Naive thymus-derived CD8-positive, alpha-beta T cell (primary cell): Measurements from ENCODE around the gene RAB34. TPM values are rescaled to one million over a fixed set of nuclear protein-coding genes. Genes with fewer than 3 reads are reported as not detected.

Source experiments
- ATAC-seq, 2 donors: fragments of 150-1000 bp; cut with Tn5 transposase in 1 of 2; sonication (Bioruptor Pico), chemical (Tn5 transposase) in 1 of 2; 1 replicate in 1 of 2; 2 replicates in 1 of 2; pipeline ENCODE4 v1.10.0; 2021; ENCODE audit warnings: mild to moderate bottlenecking in 2 of 2, moderate library complexity in 2 of 2
- POLR2A ChIA-PET: fragments of 350-600 bp; sonication (Branson Sonifier 250); formaldehyde crosslinking; loops from one replicate; lab custom pipeline; 2021; ENCODE audit warnings: antibody characterized with exemption; lab: Charles Lee
- DNase-seq, 10 donors: peaks; one replicate each; pipeline versions ENCODE4 v3.0.0 to v3.0.0-alpha.2; 2020 to 2022
- H3K27ac Mint-ChIP-seq, 10 donors: one replicate each; pipeline ENCODE4 v1.8.0; 2020 to 2022; ENCODE audit warnings: mild to moderate bottlenecking in 10 of 10, mixed read lengths in 10 of 10, moderate library complexity in 4 of 10, inconsistent platforms in 1 of 10
- H3K27me3 Mint-ChIP-seq, 5 donors: one replicate each; pipeline ENCODE4 v1.8.0; 2021 to 2022; ENCODE audit warnings: mixed read lengths in 5 of 5
- H3K36me3 Mint-ChIP-seq, 3 donors: one replicate each; pipeline ENCODE4 v1.8.0; 2020 to 2022; ENCODE audit warnings: mixed read lengths in 3 of 3, mild to moderate bottlenecking in 2 of 3, inconsistent platforms in 1 of 3
- H3K4me1 Mint-ChIP-seq, 4 donors: one replicate each; pipeline ENCODE4 v1.8.0; 2021 to 2022; ENCODE audit warnings: mixed read lengths in 4 of 4
- H3K4me3 Mint-ChIP-seq, 10 donors: one replicate each; pipeline ENCODE4 v1.8.0; 2020 to 2022; ENCODE audit warnings: mild to moderate bottlenecking in 10 of 10, mixed read lengths in 10 of 10, moderate library complexity in 6 of 10, inconsistent platforms in 1 of 10
- H3K9me3 Mint-ChIP-seq, 9 donors: one replicate each; pipeline ENCODE4 v1.8.0; 2020 to 2022; ENCODE audit warnings: mixed read lengths in 9 of 9, mild to moderate bottlenecking in 3 of 9, inconsistent platforms in 1 of 9, moderate library complexity in 1 of 9
- polyA plus RNA-seq, 3 donors: library from polyadenylated mRNA; unstranded; fragments of 300-500 nt; fragmentation: Illumina TruSeq; gene quantifications; one replicate each; pipeline ENCODE4 v1.2.3, GENCODE V29; 2021
- total RNA-seq, 8 experiments: library from RNA in 2 of 8; stranded (reverse) in 2 of 8; gene quantifications; one replicate each; pipeline ENCODE4 v1.2.3 and lab custom pipeline; 2021 to 2026

The RAB34 gene
- total and polyA plus RNA-seq, 5 experiments from 2014 or later, result 3.3 to 10.2 (median 5.7) TPM

GRCh38 chr17:28735242-28735722 lies 17.6 kb upstream of the RAB34 start:
- no peak for ATAC-seq
- POLR2A ChIA-PET, result interaction anchor here (0.7 to 1.5 kb wide), 2 partner anchors 10 to 16 kb away, joined by 3 to 4 read pairs; partner anchors contain the start of gene RPL23A
- H3K27ac Mint-ChIP-seq, result no peak overlapping the region

GRCh38 chr17:28734712-28735241 lies 17.1 kb upstream of the RAB34 start:
- Mint-ChIP-seq H3K9me3 (no peaks in the 10 kb centered on the region), H3K4me1 (peaks cover 10 to 30% (median 19%) of the 10 kb centered on the region in 4 donors), H3K4me3 (no peak overlapping the region), H3K27me3 (no peaks in the 10 kb centered on the region), H3K36me3 (peaks cover 0 to 2% (median 0%) of the 10 kb centered on the region in 3 donors), H3K27ac (peak overlapping the region in 2 of 10 donors; percentile 11 to 24)
- DNase-seq (peak in 1 of 10 donors; percentile 18), ATAC-seq (peak in 1 of 2 donors; percentile 17)
- POLR2A ChIA-PET, result interaction anchor here (0.7 to 1.5 kb wide), 3 partner anchors 11 to 16 kb away, joined by 3 to 4 read pairs (median 3); partner anchors contain the start of gene RPL23A

More at GRCh38 chr17:28735242-28735722, 17.6 kb upstream of the RAB34 start:
- Mint-ChIP-seq H3K36me3 (peaks cover 0 to 2% (median 0%) of the 10 kb centered on the region in 3 donors), H3K4me1 (peaks cover 10 to 29% (median 19%) of the 10 kb centered on the region in 4 donors), H3K4me3 (no peak overlapping the region), H3K9me3 (no peaks in the 10 kb centered on the region), H3K27me3 (no peaks in the 10 kb centered on the region)
- DNase-seq, result no peak

GRCh38 chr17:28733346-28733745 lies 15.7 kb upstream of the RAB34 start:
- Mint-ChIP-seq H3K36me3 (peaks cover 0 to under 1% (median 0%) of the 10 kb centered on the region in 3 donors), H3K9me3 (no peaks in the 10 kb centered on the region), H3K27ac (no peak overlapping the region), H3K27me3 (no peaks in the 10 kb centered on the region), H3K4me3 (no peak overlapping the region), H3K4me1 (peaks cover 8 to 26% (median 16%) of the 10 kb centered on the region in 4 donors)
- ATAC-seq (no peak), DNase-seq (no peak)
- POLR2A ChIA-PET, result interaction anchor here (0.7 to 1.0 kb wide), 3 partner anchors 10 to 17 kb away, joined by 3 to 5 read pairs (median 3); no protein-coding TSS in a partner anchor

GRCh38 chr17:28729950-28730330 lies 12.3 kb upstream of the RAB34 start:
- Mint-ChIP-seq H3K36me3 (peaks cover 0 to 5% (median 0%) of the 10 kb centered on the region in 3 donors), H3K27ac (peak overlapping the region in 3 of 10 donors; percentile 15 to 44 (median 39)), H3K4me3 (peak overlapping the region in 1 of 10 donors; percentile 33), H3K4me1 (peaks cover 19 to 37% (median 36%) of the 10 kb centered on the region in 4 donors), H3K9me3 (no peaks in the 10 kb centered on the region), H3K27me3 (no peaks in the 10 kb centered on the region)
- no peak for DNase-seq
- POLR2A ChIA-PET, result interaction anchor here (4.2 to 7.5 kb wide), 2 partner anchors 16 to 18 kb away, joined by 41 to 365 read pairs; partner anchors contain the start of genes PROCA1 and TRAF4
- ATAC-seq, result no peak

GRCh38 chr17:28728364-28729200 lies 10.9 kb upstream of the RAB34 start, which contains the start of gene NEK8:
Gene NEK8 (plus strand): TSS chr17:28728788. CDS start chr17:28728814, 26 bp downstream.
- DNase-seq (peak; percentile 92 to 99 (median 97)), ATAC-seq (peak; percentile 62 to 70)
- Mint-ChIP-seq H3K4me3 (peak within 1 kb of the TSS; percentile 95 to 100 (median 98)), H3K4me1 (peaks cover 18 to 48% (median 41%) of the 10 kb centered on the region in 4 donors), H3K36me3 (peaks cover under 1 to 19% (median 5%) of the 10 kb centered on the region in 3 donors), H3K9me3 (no peaks in the 10 kb centered on the region), H3K27ac (peak within 1 kb of the TSS; percentile 96 to 100 (median 99)), H3K27me3 (no peaks in the 10 kb centered on the region)
- POLR2A ChIA-PET, result interaction anchor here (0.5 to 7.5 kb wide), 21 partner anchors 9 to 889 kb away, joined by 3 to 365 read pairs (median 6); partner anchors contain the start of genes BLTP2, DHRS13, FAM222B and FLOT2

GRCh38 chr17:28726627-28727491 lies 9.2 kb upstream of the RAB34 start:
- Mint-ChIP-seq H3K27me3 (no peaks in the 10 kb centered on the region), H3K27ac (peak overlapping the region; percentile 82 to 100 (median 99)), H3K36me3 (peaks cover 5 to 35% (median 7%) of the 10 kb centered on the region in 3 donors), H3K9me3 (no peaks in the 10 kb centered on the region), H3K4me3 (peak overlapping the region; percentile 95 to 100 (median 98)), H3K4me1 (peaks cover 16 to 63% (median 51%) of the 10 kb centered on the region in 4 donors)
- DNase-seq, result peak; percentile 82 to 93 (median 88)
- peak; percentile 37 to 44 for ATAC-seq
- POLR2A ChIA-PET, result interaction anchor here (0.5 to 7.5 kb wide), 24 partner anchors 7 to 355 kb away, joined by 3 to 365 read pairs (median 6); partner anchors contain the start of genes BLTP2, DHRS13, FAM222B and FLOT2

GRCh38 chr17:28726226-28726626 lies 8.6 kb upstream of the RAB34 start, which contains the start of gene TLCD1:
Gene TLCD1 (minus strand): TSS chr17:28726233. CDS start chr17:28726097, 136 bp downstream.
- Mint-ChIP-seq H3K4me3 (peak within 1 kb of the TSS; percentile 95 to 100 (median 98)), H3K9me3 (no peaks in the 10 kb centered on the region), H3K27me3 (no peaks in the 10 kb centered on the region), H3K27ac (peak within 1 kb of the TSS; percentile 82 to 100 (median 99)), H3K4me1 (peaks cover 17 to 68% (median 56%) of the 10 kb centered on the region in 4 donors), H3K36me3 (peaks cover 5 to 41% (median 10%) of the 10 kb centered on the region in 3 donors)
- peak in 8 of 10 donors; percentile 50 to 76 (median 56) for DNase-seq
- peak; percentile 28 to 35 for ATAC-seq
- POLR2A ChIA-PET, result interaction anchor here (0.6 to 7.5 kb wide), 16 partner anchors 15 to 354 kb away, joined by 3 to 365 read pairs (median 10); partner anchors contain the start of genes BLTP2, DHRS13, FLOT2 and PHF12

GRCh38 chr17:28725660-28726225 lies 8.1 kb upstream of the RAB34 start:
- peaks cover 5 to 46% (median 15%) of the 10 kb centered on the region in 3 donors for H3K36me3 Mint-ChIP-seq
- H3K4me1 Mint-ChIP-seq, result peaks cover 18 to 73% (median 61%) of the 10 kb centered on the region in 4 donors
- POLR2A ChIA-PET, result interaction anchor here (1.0 to 7.5 kb wide), 9 partner anchors 14 to 226 kb away, joined by 3 to 365 read pairs (median 20); partner anchors contain the start of genes BLTP2, DHRS13, FLOT2 and PHF12
- no peaks in the 10 kb centered on the region for H3K27me3 Mint-ChIP-seq
- peak overlapping the region; percentile 76 to 98 (median 82) for H3K4me3 Mint-ChIP-seq
- ATAC-seq (peak in 1 of 2 donors; percentile 3), DNase-seq (peak in 3 of 10 donors; percentile 30 to 44 (median 41))
- peak overlapping the region in 8 of 10 donors; percentile 37 to 95 (median 82) for H3K27ac Mint-ChIP-seq
- H3K9me3 Mint-ChIP-seq, result no peaks in the 10 kb centered on the region

GRCh38 chr17:28725166-28725659 lies 7.5 kb upstream of the RAB34 start:
- DNase-seq, result no peak
- POLR2A ChIA-PET, result interaction anchor here (1.0 to 7.5 kb wide), 5 partner anchors 21 to 226 kb away, joined by 4 to 365 read pairs (median 20); partner anchors contain the start of genes BLTP2, DHRS13, PHF12 and SDF2
- H3K27me3 Mint-ChIP-seq, result no peaks in the 10 kb centered on the region
- no peaks in the 10 kb centered on the region for H3K9me3 Mint-ChIP-seq
- H3K27ac Mint-ChIP-seq, result peak overlapping the region; percentile 37 to 87 (median 80)
- ATAC-seq, result no peak
- peaks cover 21 to 78% (median 66%) of the 10 kb centered on the region in 4 donors for H3K4me1 Mint-ChIP-seq
- H3K36me3 Mint-ChIP-seq, result peaks cover 9 to 52% (median 21%) of the 10 kb centered on the region in 3 donors
- H3K4me3 Mint-ChIP-seq, result peak overlapping the region; percentile 76 to 98 (median 82)

GRCh38 chr17:28724500-28725165 lies 7.0 kb upstream of the RAB34 start:
- ATAC-seq (no peak), DNase-seq (no peak)
- Mint-ChIP-seq H3K27ac (peak overlapping the region; percentile 37 to 87 (median 80)), H3K36me3 (peaks cover 9 to 57% (median 25%) of the 10 kb centered on the region in 3 donors), H3K9me3 (no peaks in the 10 kb centered on the region), H3K4me1 (peaks cover 23 to 81% (median 69%) of the 10 kb centered on the region in 4 donors), H3K4me3 (peak overlapping the region; percentile 26 to 98 (median 82)), H3K27me3 (no peaks in the 10 kb centered on the region)
- POLR2A ChIA-PET, result interaction anchor here (0.7 to 7.5 kb wide), 4 partner anchors 13 to 227 kb away, joined by 3 to 365 read pairs (median 61); partner anchors contain the start of genes DHRS13, PHF12, PROCA1 and TRAF4
